ENCODE data around the gene CHM. TPM values are rescaled to one million over a fixed set of nuclear protein-coding genes. Genes with fewer than 3 reads are reported as not detected.

Gene CHM, protein sequence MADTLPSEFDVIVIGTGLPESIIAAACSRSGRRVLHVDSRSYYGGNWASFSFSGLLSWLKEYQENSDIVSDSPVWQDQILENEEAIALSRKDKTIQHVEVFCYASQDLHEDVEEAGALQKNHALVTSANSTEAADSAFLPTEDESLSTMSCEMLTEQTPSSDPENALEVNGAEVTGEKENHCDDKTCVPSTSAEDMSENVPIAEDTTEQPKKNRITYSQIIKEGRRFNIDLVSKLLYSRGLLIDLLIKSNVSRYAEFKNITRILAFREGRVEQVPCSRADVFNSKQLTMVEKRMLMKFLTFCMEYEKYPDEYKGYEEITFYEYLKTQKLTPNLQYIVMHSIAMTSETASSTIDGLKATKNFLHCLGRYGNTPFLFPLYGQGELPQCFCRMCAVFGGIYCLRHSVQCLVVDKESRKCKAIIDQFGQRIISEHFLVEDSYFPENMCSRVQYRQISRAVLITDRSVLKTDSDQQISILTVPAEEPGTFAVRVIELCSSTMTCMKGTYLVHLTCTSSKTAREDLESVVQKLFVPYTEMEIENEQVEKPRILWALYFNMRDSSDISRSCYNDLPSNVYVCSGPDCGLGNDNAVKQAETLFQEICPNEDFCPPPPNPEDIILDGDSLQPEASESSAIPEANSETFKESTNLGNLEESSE
- total RNA-seq (15.8 TPM), polyA plus RNA-seq (1 to 10 TPM; 6.1 to 8.4 (median 6.9) TPM)

GRCh38 chrX:86047174-86047935 is at the start of gene CHM:
TSS of gene CHM (minus strand) at chrX:86047558. CDS start at chrX:86047532, 26 bp downstream.
- DNase-seq: peak; percentile 60 to 86 (median 76)
- H3K9me3 Mint-ChIP-seq: peaks cover 0 to 2% (median 0%) of the 10 kb centered on the region in 7 donors
- Histone ChIP-seq H3K4me3 (ENCODE audit: low read depth, low read length) (peak within 1 kb of the TSS; percentile 98), H3K9me3 (ENCODE audit: control insufficient read depth in 2 of 2, low read length in 2 of 2) (no peaks in the 10 kb centered on the region), H3K4me1 (ENCODE audit: control insufficient read depth, insufficient read depth, low read length, poor library complexity, severe bottlenecking) (peaks cover 14% of the 10 kb centered on the region), H3K36me3 (ENCODE audit: control insufficient read depth, insufficient read depth, low read length) (no peaks in the 10 kb centered on the region), H3K27me3 (ENCODE audit: control insufficient read depth, insufficient read depth, low read length) (peaks cover 3% of the 10 kb centered on the region), H3K27ac (ENCODE audit: insufficient read depth, low read length, poor library complexity, severe bottlenecking) (peak within 1 kb of the TSS; percentile 84)
- H3K27ac Mint-ChIP-seq: peak within 1 kb of the TSS in 1 of 3 donors; percentile 29
- no peaks in the 10 kb centered on the region for H3K27me3 Mint-ChIP-seq
- H3K4me1 Mint-ChIP-seq: peaks cover 0 to 11% (median 10%) of the 10 kb centered on the region in 4 donors
- H3K36me3 Mint-ChIP-seq: no peaks in the 10 kb centered on the region
- no peak within 1 kb of the TSS for H3K4me3 Mint-ChIP-seq
- ATAC-seq (ENCODE audit: low read depth in 2 of 2): peak; percentile 89 to 93

DNA sequence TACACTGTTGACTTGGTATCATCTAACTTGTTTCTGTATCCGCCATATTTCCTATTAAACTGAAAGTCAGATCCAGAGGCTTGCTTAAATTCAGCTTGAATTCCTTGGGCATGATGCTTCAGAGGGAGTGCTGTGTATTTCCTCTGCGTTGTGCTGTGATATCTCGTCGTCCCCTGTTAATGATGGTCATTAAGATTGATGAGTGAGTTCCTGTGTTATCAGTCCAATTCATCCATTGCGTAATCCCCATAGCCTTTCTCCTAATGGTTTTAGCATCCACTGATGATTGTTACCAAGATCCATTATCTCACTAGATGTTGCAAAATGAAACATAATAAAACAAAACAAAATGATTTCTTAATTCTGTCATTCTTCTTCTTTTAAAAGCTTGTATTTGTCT is 31.3 kb upstream of the CHM start:
- no peaks in the 10 kb centered on the region for H3K36me3 Mint-ChIP-seq
- H3K27ac Mint-ChIP-seq: no peak overlapping the region
- H3K27ac ChIP-seq (ENCODE audit: insufficient read depth, low read length, poor library complexity, severe bottlenecking): no peak overlapping the region
- ATAC-seq (ENCODE audit: low read depth in 2 of 2) (no peak), DNase-seq (no peak)
- no peak overlapping the region for H3K4me3 Mint-ChIP-seq
- H3K27me3 ChIP-seq (ENCODE audit: control insufficient read depth, insufficient read depth, low read length): no peaks in the 10 kb centered on the region
- no peaks in the 10 kb centered on the region for H3K9me3 ChIP-seq (ENCODE audit: control insufficient read depth in 2 of 2, low read length in 2 of 2)
- no peaks in the 10 kb centered on the region for H3K36me3 ChIP-seq (ENCODE audit: control insufficient read depth, insufficient read depth, low read length)
- H3K4me3 ChIP-seq (ENCODE audit: low read depth, low read length): no peak overlapping the region
- H3K9me3 Mint-ChIP-seq: peaks cover 0 to 6% (median 0%) of the 10 kb centered on the region in 7 donors
- H3K4me1 Mint-ChIP-seq: no peaks in the 10 kb centered on the region
- no peaks in the 10 kb centered on the region for H3K27me3 Mint-ChIP-seq
- H3K4me1 ChIP-seq (ENCODE audit: control insufficient read depth, insufficient read depth, low read length, poor library complexity, severe bottlenecking): no peaks in the 10 kb centered on the region

- H3K36me3 ChIP-seq (ENCODE audit: control insufficient read depth, insufficient read depth, low read length): no peaks in the 10 kb centered on the region
- H3K9me3 ChIP-seq (ENCODE audit: control insufficient read depth in 2 of 2, low read length in 2 of 2): no peaks in the 10 kb centered on the region
- no peak overlapping the region for H3K4me3 ChIP-seq (ENCODE audit: low read depth, low read length)
- H3K27me3 Mint-ChIP-seq: no peaks in the 10 kb centered on the region
- no peak overlapping the region for H3K27ac ChIP-seq (ENCODE audit: insufficient read depth, low read length, poor library complexity, severe bottlenecking)
- H3K4me1 ChIP-seq (ENCODE audit: control insufficient read depth, insufficient read depth, low read length, poor library complexity, severe bottlenecking): no peaks in the 10 kb centered on the region
- DNase-seq: no peak
- no peak overlapping the region for H3K4me3 Mint-ChIP-seq
- H3K9me3 Mint-ChIP-seq: peaks cover 0 to 6% (median 0%) of the 10 kb centered on the region in 7 donors
- H3K27ac Mint-ChIP-seq: no peak overlapping the region
- no peaks in the 10 kb centered on the region for H3K27me3 ChIP-seq (ENCODE audit: control insufficient read depth, insufficient read depth, low read length)
- no peaks in the 10 kb centered on the region for H3K36me3 Mint-ChIP-seq
- ATAC-seq (ENCODE audit: low read depth in 2 of 2): no peak
- no peaks in the 10 kb centered on the region for H3K4me1 Mint-ChIP-seq
Measured at GRCh38 chrX:86066998-86067397, 19.6 kb upstream of the CHM start.

GRCh38 chrX:86061407-86061806 is 14.0 kb upstream of the CHM start:
- H3K9me3 ChIP-seq (ENCODE audit: control insufficient read depth in 2 of 2, low read length in 2 of 2): peaks cover 0 to 4% of the 10 kb centered on the region in 2 experiments
- ATAC-seq (ENCODE audit: low read depth in 2 of 2): no peak
- Mint-ChIP-seq H3K4me3 (no peak overlapping the region), H3K36me3 (no peaks in the 10 kb centered on the region), H3K27me3 (peaks cover 22% of the 10 kb centered on the region), H3K4me1 (no peaks in the 10 kb centered on the region), H3K9me3 (peaks cover 0 to 3% (median 0%) of the 10 kb centered on the region in 7 donors), H3K27ac (no peak overlapping the region)
- DNase-seq: no peak
- no peak overlapping the region for H3K27ac ChIP-seq (ENCODE audit: insufficient read depth, low read length, poor library complexity, severe bottlenecking)
- H3K36me3 ChIP-seq (ENCODE audit: control insufficient read depth, insufficient read depth, low read length): no peaks in the 10 kb centered on the region
- H3K27me3 ChIP-seq (ENCODE audit: control insufficient read depth, insufficient read depth, low read length): no peaks in the 10 kb centered on the region
- H3K4me1 ChIP-seq (ENCODE audit: control insufficient read depth, insufficient read depth, low read length, poor library complexity, severe bottlenecking): no peaks in the 10 kb centered on the region
- H3K4me3 ChIP-seq (ENCODE audit: low read depth, low read length): no peak overlapping the region

- peaks cover 6% of the 10 kb centered on the region for H3K27me3 Mint-ChIP-seq
- H3K27me3 ChIP-seq (ENCODE audit: control insufficient read depth, insufficient read depth, low read length): peaks cover 3% of the 10 kb centered on the region
- peaks cover 0 to 2% (median 0%) of the 10 kb centered on the region in 7 donors for H3K9me3 Mint-ChIP-seq
- H3K4me3 Mint-ChIP-seq: no peak overlapping the region
- H3K27ac Mint-ChIP-seq: no peak overlapping the region
- ATAC-seq (ENCODE audit: low read depth in 2 of 2): no peak
- H3K4me1 Mint-ChIP-seq: peaks cover 0 to 3% (median 0%) of the 10 kb centered on the region in 4 donors
- no peaks in the 10 kb centered on the region for H3K9me3 ChIP-seq (ENCODE audit: control insufficient read depth in 2 of 2, low read length in 2 of 2)
- peaks cover 5% of the 10 kb centered on the region for H3K4me1 ChIP-seq (ENCODE audit: control insufficient read depth, insufficient read depth, low read length, poor library complexity, severe bottlenecking)
- DNase-seq: no peak
- H3K36me3 Mint-ChIP-seq: no peaks in the 10 kb centered on the region
- H3K27ac ChIP-seq (ENCODE audit: insufficient read depth, low read length, poor library complexity, severe bottlenecking): no peak overlapping the region
- no peaks in the 10 kb centered on the region for H3K36me3 ChIP-seq (ENCODE audit: control insufficient read depth, insufficient read depth, low read length)
- H3K4me3 ChIP-seq (ENCODE audit: low read depth, low read length): no peak overlapping the region
Measured at GRCh38 chrX:86051741-86052140, 4.4 kb upstream of the CHM start.

- peak overlapping the region in 1 of 3 donors; percentile 29 for H3K27ac Mint-ChIP-seq
- Histone ChIP-seq H3K4me3 (ENCODE audit: low read depth, low read length) (peak overlapping the region; percentile 98), H3K4me1 (ENCODE audit: control insufficient read depth, insufficient read depth, low read length, poor library complexity, severe bottlenecking) (peaks cover 14% of the 10 kb centered on the region), H3K9me3 (ENCODE audit: control insufficient read depth in 2 of 2, low read length in 2 of 2) (no peaks in the 10 kb centered on the region), H3K27ac (ENCODE audit: insufficient read depth, low read length, poor library complexity, severe bottlenecking) (no peak overlapping the region), H3K36me3 (ENCODE audit: control insufficient read depth, insufficient read depth, low read length) (no peaks in the 10 kb centered on the region), H3K27me3 (ENCODE audit: control insufficient read depth, insufficient read depth, low read length) (peaks cover 3% of the 10 kb centered on the region)
- peaks cover 0 to 11% (median 8%) of the 10 kb centered on the region in 4 donors for H3K4me1 Mint-ChIP-seq
- ATAC-seq (ENCODE audit: low read depth in 2 of 2): no peak
- H3K4me3 Mint-ChIP-seq: no peak overlapping the region
- DNase-seq: peak in 1 of 3 donors; percentile 2
- H3K9me3 Mint-ChIP-seq: peaks cover 0 to 2% (median 0%) of the 10 kb centered on the region in 7 donors
- no peaks in the 10 kb centered on the region for H3K27me3 Mint-ChIP-seq
- H3K36me3 Mint-ChIP-seq: no peaks in the 10 kb centered on the region
Measured at GRCh38 chrX:86047936-86048280, 550 bp upstream of the CHM start.

- H3K36me3 ChIP-seq (ENCODE audit: control insufficient read depth, insufficient read depth, low read length): no peaks in the 10 kb centered on the region
- no peaks in the 10 kb centered on the region for H3K36me3 Mint-ChIP-seq
- H3K9me3 ChIP-seq (ENCODE audit: control insufficient read depth in 2 of 2, low read length in 2 of 2): no peaks in the 10 kb centered on the region
- H3K27ac ChIP-seq (ENCODE audit: insufficient read depth, low read length, poor library complexity, severe bottlenecking): no peak overlapping the region
- peaks cover 0 to 18% (median 14%) of the 10 kb centered on the region in 4 donors for H3K4me1 Mint-ChIP-seq
- no peak overlapping the region for H3K27ac Mint-ChIP-seq
- H3K27me3 Mint-ChIP-seq: no peaks in the 10 kb centered on the region
- H3K4me3 ChIP-seq (ENCODE audit: low read depth, low read length): no peak overlapping the region
- peaks cover 14% of the 10 kb centered on the region for H3K4me1 ChIP-seq (ENCODE audit: control insufficient read depth, insufficient read depth, low read length, poor library complexity, severe bottlenecking)
- peak overlapping the region in 1 of 4 donors; percentile 54 for H3K4me3 Mint-ChIP-seq
- ATAC-seq (ENCODE audit: low read depth in 2 of 2) (no peak), DNase-seq (no peak)
- no peaks in the 10 kb centered on the region for H3K9me3 Mint-ChIP-seq
- H3K27me3 ChIP-seq (ENCODE audit: control insufficient read depth, insufficient read depth, low read length): no peaks in the 10 kb centered on the region
Measured at GRCh38 chrX:86044216-86044615, 3.1 kb downstream of the CHM start.

Data from CD4-positive, CD25-positive, alpha-beta regulatory T cell (primary cell).